Endothelial cell of umbilical vein (primary cell): ENCODE measurements around the gene CPED1.

ENCODE experiments used
- CTCF ChIP-seq, 2 donors: IDR thresholded peaks; 1 replicate in 1 of 2; 2 replicates in 1 of 2; pipeline ENCODE4 v1.5.1; 2011; ENCODE audit warnings: low read length in 2 of 2, mild to moderate bottlenecking in 2 of 2, moderate library complexity in 2 of 2, control low read depth in 1 of 2, inconsistent platforms in 1 of 2, low read depth in 1 of 2; ENCODE audit not compliant: insufficient read depth in 1 of 2; ENCODE audit errors: extremely low read depth in 1 of 2
- POLR2A ChIP-seq: IDR thresholded peaks from 2 replicates; pipeline ENCODE4 v1.6.1; 2012; ENCODE audit warnings: low read depth, mild to moderate bottlenecking, control low read depth, low read length
- POLR2AphosphoS5 ChIP-seq: IDR thresholded peaks from 2 replicates; pipeline ENCODE4 v1.6.1; 2012; ENCODE audit warnings: low read depth, mild to moderate bottlenecking, control low read depth, low read length, moderate library complexity; ENCODE audit not compliant: insufficient read depth

DNA sequence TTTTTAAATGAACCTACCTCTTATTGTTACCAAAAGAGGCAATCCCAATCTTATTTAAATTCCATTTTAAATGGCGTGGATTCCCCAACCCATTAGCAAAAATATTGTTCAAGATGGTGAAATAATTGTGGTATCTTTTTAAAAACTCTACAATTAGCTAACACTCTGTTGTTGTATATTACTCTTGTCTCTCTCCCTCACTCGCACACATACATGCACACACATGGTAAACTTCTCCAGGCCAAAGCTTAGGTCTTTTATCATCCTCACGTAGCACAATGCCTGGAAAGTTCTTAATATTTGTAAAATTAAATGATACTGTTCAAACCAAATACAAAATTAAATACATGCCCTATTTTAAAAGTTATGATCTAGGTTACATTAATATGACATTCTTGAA, 171.0 kb downstream of the CPED1 start:
- TF ChIP-seq CTCF (IDR thresholded peaks at IDR 0.05; ENCODE audit: extremely low read depth in 1 of 2, insufficient read depth in 1 of 2, low read depth in 1 of 2, low read length in 2 of 2) (no peak), POLR2A (no peak), POLR2AphosphoS5 (no peak)
